HTERT RPE-1 (cell line): ENCODE results near the gene GRB10.

Experiments
- in situ Hi-C: fragments of 300-500 bp; cut with MboI; formaldehyde crosslinking; loops from 4 replicates; pipeline ENCODE4 v1.14.3; 2020; ENCODE audit warnings: low sequenced_read_pairs

Gene GRB10

DNA sequence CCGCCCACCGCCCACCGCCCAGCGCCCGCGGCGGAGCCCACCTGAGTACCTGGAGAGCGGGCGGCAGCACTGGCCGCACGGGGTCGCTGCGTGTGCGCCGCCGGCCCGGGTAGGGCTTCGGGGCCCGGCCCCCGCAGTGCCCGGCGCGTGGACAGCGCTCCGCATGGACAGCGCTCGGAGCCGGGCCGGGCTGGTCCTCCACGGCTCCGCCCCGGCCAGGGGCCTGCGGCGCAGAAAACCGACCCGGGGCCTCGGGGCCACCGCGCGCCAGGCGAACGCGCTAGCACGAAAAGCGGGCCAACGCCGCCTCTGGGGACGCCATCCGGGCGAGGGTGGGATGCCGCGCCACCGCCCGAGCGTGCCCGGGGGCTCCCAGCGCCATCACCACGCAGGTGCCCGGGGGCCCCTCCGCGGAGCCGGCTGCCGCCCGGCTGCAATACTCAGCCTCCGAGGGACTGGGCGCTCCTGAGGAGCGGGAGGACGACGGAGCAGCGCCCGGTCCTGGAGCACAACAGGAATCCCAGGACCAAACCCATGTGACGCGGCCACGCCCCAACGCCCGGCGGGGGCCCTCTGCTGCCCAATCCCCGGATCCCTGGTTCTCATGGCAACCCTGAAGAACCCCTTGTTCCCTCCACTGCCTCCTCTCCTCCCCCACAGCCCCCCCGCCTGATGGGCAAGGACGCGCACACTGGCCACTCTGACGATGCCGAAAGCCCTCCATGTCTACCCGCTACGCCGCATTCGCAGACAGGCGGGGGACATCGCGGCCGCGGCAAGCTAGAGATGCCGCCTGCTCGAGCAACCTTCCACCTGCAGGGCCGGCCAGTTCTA lies at the start of gene GRB10:
GRB10 (minus strand) TSS at position 522 of the 834 bp plus-strand sequence. CDS start 50,574 bp downstream, outside the sequence.
- in situ Hi-C loops: no loop called here

DNA sequence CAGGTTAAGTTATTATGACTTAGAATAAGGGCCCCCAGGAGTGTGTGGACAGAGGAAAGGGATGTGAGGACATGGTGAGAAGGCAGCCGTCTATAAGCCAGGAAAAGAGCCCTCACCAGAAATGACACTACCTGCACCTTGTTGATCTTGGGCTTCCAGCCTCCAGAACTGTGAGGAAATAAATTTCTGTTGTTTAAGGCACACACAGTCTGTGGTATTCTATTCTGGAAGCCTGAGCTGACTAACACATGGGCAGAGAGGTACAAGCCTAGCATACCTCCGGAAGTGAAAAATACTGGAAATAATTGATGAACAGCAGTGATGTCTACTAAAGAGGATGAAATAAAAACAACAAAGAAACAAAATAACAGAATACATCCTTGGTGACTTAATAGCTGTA lies 46.1 kb upstream of the GRB10 start:
- in situ Hi-C loops: no loop called here

DNA sequence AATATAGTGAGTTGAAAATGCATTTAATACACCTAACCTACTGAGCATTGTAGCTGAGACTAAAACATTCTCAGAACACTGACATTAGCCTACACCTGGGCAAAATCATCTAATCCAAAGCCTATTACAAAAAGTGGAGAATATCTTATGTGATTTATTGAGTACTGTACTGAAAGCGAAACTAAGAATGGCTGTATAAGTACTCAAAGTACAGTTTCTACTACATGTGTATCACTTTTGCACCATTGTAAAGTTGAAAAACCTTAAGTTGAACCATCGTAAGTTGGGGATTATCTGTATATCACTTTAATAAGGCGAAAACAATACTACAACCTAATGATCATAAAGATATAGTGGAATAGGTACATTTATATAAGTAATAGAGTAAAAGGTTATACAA lies 45.4 kb upstream of the GRB10 start:
- in situ Hi-C loops: no loop called here

DNA sequence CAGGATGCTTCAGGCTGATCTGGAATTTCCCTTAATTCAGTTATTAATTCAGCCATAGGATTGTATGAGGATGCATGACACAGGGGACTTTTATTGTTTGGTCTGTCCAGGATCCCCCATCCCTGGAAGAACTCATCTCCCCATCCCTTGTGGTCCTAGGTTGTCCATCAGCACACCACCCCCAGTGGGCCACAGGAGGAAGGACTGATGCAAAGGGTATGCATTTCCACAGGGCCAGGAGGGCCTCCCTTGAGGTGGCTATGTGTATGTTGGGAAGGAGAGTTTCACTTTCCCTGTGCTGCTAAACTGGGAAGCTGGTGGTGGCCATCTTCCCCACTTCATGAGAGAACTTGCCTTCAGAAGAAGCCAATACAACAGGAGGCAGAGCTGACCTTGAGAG lies 44.6 kb upstream of the GRB10 start:
- in situ Hi-C loops: no loop called here

GRCh38 chr7:50826371-50827172 lies 43.9 kb upstream of the GRB10 start:
- in situ Hi-C loops: no loop called here

DNA sequence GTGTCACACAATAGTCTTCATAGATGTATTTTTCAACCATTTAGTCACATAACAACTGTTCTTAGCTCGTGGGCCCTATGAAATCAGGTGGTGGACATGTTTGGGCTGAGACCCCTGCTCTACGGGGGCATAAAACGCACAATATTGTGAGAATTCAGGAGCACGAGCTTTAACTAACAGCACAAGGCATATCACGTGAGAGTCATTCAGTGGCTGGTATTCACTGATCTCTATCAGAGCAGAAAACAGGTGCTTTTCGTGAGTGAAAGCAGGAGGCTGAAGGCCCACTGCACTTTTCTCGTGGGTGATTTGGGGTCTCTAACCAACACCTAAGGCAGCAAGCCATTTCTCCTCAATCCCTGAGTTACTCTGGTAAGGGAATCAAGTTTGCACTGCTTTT lies 42.8 kb upstream of the GRB10 start:
- in situ Hi-C loops: no loop called here

- in situ Hi-C loops: no loop called here
These were observed 42.2 kb upstream of the GRB10 start for GRCh38 chr7:50824882-50825281.

GRCh38 chr7:50822706-50823105 lies 40.0 kb upstream of the GRB10 start:
- in situ Hi-C loops: no loop called here

DNA sequence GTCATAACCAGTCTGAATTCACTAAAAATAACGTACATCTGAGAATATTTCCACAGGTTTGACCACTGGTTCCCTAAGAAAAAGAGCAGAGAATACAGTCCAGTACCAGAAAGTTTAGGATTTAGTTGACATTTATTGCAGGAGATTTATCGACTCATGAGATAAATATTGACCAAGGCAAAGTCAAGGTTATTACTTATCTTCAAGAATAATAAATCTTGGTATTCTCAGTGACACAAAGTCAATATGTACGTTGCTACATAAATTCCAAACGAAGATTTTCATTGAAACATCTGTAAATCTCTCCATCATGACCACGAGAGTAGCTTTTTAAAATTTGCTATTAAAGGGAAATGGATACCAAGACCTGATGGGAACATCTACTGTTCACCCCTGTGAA lies 39.4 kb upstream of the GRB10 start:
- in situ Hi-C loops: no loop called here

DNA sequence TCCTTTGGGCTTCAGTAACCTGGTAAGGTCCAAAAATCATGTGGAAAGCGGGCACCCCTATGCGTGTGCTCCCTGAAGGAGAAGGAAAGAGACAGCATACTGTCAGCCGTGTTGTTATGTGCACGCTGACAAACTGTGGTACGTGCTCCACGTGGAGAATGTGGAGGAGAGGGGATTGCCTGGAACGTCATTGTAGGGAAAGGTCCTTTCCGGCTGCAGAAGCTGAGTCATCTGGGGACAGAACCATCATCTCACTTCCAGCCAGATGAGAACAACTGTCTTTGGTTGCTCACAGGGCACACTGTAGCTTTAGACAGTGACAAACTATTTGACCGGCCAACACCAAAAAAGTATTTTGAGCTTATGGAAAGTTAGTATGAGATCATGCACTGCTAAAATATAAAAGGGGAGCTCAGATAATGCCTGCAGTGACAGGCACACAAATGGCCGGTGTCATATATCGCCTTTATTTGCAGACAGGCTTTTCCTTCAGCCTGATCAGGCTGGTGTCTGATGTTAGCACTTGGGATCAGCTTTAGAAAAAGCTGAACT lies 38.8 kb upstream of the GRB10 start:
- in situ Hi-C loops: no loop called here

GRCh38 chr7:50818324-50818723 lies 35.6 kb upstream of the GRB10 start:
- in situ Hi-C loops: no loop called here

DNA sequence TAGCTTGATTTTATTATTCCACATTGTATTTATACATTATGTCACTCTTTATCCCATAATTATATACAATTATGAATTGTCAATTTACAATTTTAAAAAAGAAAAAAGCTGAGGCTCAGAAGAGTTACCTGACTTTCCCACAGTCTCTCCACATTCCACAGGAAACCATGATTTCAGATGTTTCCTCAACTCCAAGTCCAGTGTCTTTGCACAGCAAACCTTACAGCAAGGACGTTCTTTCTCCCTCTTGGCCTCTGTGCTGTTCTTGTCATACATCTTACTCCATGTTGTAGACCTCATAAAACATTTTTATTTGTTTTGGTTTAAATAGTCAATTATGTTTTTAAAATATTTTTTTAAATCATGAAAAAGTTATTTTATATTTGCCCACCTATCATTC lies 34.9 kb upstream of the GRB10 start:
- in situ Hi-C loops: no loop called here

DNA sequence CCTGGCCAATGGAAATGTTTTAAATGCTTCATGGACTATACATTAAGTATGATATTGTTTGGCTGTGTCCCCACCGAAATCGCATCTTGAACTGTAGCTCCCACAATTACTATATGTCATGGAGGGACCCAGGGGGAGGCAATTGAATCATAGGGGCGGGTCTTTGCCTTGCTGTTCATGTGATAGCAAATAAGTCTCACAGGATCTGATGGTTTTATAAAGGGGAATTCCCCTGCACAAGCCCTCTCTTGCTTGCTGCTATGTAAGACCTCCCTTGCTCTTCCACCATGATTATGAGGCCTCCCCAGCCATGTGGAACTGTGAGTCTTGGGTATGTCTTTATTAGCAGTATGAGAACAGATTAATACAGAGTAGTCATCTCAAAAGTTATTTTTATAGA lies 32.4 kb upstream of the GRB10 start:
- in situ Hi-C loops: no loop called here

GRCh38 chr7:50814166-50814565 lies 31.5 kb upstream of the GRB10 start:
- in situ Hi-C loops: no loop called here

DNA sequence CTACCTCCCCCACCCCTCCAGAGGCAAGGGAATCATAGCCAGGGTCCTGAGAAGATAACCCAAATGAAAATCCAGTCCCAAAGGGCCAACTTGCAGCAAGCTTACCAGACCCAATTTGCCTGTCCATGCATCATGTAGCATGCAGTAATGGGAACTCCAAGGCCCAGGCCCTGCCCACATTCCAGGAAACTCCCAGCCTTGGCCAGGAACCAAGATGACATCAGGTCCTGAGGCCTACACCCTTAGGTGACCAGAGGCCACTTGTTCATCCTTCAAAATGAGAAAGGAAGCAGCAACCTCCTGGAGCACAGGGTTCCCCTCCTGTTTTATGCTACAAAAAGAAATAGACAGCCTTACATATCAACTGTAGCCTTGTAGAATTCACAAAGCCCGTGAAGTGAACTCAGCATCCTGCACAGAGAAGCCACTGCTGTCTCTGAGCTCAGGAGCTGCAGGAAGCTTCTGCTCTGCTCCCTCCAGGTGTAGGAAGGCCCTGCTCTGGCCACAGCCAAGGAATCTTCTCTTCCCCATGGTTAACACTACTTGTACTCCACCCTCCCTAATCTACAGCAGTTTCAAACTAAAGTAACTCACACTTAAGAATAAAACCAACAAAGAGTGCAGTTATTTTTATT lies 30.3 kb upstream of the GRB10 start:
- in situ Hi-C loops: no loop called here

GRCh38 chr7:50812094-50812493 lies 29.4 kb upstream of the GRB10 start:
- in situ Hi-C loops: no loop called here

DNA sequence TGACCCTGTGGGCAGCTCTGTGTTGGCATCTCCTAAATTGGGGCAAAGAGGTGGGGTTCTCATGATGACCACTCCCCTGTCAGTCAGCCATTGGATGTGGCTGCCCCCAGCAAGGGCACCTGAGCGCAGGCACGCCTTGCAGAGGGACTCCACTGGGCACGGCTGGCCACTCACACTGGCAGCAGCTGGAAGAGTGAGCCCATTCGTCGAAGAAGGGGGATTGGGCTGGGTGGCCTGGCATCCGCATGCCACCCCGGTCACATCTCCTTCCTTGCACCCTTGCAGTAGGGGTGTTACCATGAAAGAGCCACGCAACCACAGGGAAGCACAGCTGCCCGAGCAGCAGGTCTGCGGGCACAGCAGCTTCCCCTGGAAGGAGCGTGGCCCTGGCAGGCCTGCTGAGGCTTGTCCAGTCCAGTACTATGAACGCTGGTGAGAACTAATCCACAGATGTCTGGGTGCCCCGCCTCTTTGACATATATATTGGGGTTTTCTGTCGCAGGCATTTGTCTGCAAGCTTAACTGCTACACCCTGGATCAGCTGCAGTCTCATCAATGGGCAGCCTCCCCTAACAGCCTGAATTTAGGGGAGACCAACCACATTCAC lies 25.7 kb upstream of the GRB10 start:
- in situ Hi-C loops: no loop called here

DNA sequence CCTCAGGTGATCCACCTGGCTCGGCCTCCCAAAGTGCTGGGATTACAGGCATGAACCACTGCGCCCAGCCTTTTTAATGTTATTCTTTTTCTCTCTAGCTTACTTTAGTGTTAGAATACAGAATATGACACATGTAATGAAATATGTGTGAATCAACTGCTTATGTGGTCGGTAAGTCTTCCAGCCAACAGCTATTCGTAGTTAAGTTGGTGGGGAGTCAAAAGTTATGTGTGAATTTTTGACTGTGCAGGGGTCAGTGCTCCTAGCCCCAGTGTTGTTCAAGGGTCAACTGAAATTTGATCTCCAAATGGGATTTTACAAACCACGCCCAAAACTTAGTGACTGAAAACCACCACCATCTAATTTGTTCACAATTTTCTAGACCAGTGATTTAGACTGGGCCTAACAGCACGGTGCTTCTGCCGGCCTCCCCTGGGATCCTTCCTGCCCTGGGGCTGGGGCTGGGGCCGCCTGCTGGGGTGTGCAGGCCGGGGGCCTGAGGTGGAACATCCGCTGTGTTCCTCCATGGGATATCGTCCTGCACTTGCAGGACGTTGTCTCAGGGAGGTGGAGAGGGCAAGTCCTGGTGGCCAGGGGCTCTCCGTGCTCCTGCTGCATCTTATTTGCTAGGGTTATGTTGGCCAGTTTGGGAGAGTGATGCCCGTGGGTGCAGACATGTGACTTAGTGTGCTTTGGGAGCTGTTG lies 24.5 kb upstream of the GRB10 start:
- in situ Hi-C loops: no loop called here

- in situ Hi-C loops: no loop called here
These were observed 23.4 kb upstream of the GRB10 start for GRCh38 chr7:50806143-50806542.

DNA sequence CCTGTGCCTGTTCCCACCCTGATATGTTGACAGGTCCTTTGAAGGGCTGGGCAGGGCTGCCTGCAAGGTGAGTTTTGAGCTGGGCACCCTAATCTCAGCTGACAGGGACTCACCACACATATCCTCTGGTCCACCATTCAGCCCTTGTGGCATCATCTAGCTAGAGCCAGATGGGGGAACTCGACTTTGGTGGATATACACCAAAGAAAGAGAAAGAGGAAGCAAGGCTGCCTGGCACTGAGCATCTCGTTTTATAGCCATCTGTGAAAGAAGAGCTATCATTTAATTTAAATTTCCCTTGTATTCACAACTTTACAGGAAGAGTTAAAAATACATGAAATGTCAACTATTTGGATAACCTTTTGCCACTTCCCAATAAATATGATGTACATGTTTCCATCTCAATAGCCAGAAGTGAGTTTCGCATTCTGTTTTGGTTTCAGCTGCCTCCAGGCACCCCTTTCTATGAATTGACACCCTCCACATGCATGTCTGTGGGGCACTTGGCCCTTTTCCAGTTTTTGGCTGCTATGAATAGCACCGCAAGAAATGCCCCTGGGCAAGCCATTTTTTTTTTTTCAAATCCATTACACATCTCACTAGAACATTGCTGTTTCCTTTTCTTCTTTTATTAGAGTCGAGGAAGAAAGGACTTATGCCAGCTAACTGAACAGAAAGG lies 22.9 kb upstream of the GRB10 start:
- in situ Hi-C loops: no loop called here
